GM12878 (cell line): ENCODE measurements around the gene PTPRM. TPM values are rescaled to one million over a fixed set of nuclear protein-coding genes. Genes with fewer than 3 reads are reported as not detected.

Experiments
- ATAC-seq: fragments of 200-7000 bp; cut with Tn5 transposase; 3 replicates; pipeline ENCODE4 v1.9.1; 2020; ENCODE audit warnings: mild to moderate bottlenecking, moderate library complexity
- BruUV-seq: library from RNA; stranded (reverse); fragments of 400-500 nt; replicated peaks from 2 replicates; lab custom pipeline; 2021; lab: Mats Ljungman, UMichigan
- CTCF ChIA-PET: fragments of 300-600 bp; sonication (Branson Sonifier 250); formaldehyde crosslinking; extraction: SDS; loops from one replicate; lab custom pipeline; 2021; ENCODE audit warnings: inconsistent platforms; lab: Yijun Ruan, JAX
- POLR2A ChIA-PET: fragments of 350-600 bp; formaldehyde crosslinking; extraction: SDS; loops from one replicate; lab custom pipeline; 2021; ENCODE audit warnings: inconsistent platforms; lab: Charles Lee
- RAD21 ChIA-PET: fragments of 300-600 bp; sonication (Branson Sonifier 250); formaldehyde crosslinking; loops from one replicate; lab custom pipeline; 2023; ENCODE audit warnings: antibody characterized with exemption; ENCODE audit not compliant: unreplicated experiment; lab: Charles Lee
- SMC1A ChIA-PET: fragments of 300-600 bp; sonication (Branson Sonifier 250); formaldehyde crosslinking; loops from one replicate; lab custom pipeline; 2023; ENCODE audit not compliant: unreplicated experiment, uncharacterized antibody; lab: Charles Lee
- DNase-seq: peaks from one replicate; pipeline ENCODE4 v3.0.0-alpha.2; 2011; ENCODE audit warnings: low read depth, low spot score
- FAIRE-seq: peaks from 3 replicates; lab custom pipeline; 2011; peaks lifted over from hg19 to GRCh38; lab: Jason Lieb, UNC
- H2AFZ ChIP-seq: 2 replicates; pipeline ENCODE4 v1.6.0; 2011; ENCODE audit warnings: low read depth, low read length, control low read depth; ENCODE audit not compliant: control insufficient read depth
- H3K27ac ChIP-seq: 2 replicates; pipeline ENCODE4 v1.5.1; 2011; ENCODE audit warnings: control low read depth; ENCODE audit not compliant: control insufficient read depth, insufficient read depth
- H3K27me3 ChIP-seq, 2 experiments: replicated peaks in 1 of 2; 2 replicates each; pipeline versions ENCODE4 v1.6.0 to v1.6.1; 2011; ENCODE audit warnings: low read length in 1 of 2; ENCODE audit not compliant: control insufficient read depth in 2 of 2, insufficient read depth in 2 of 2
- H3K36me3 ChIP-seq, 2 experiments: 2 replicates each; pipeline ENCODE4 v1.5.1; 2011; ENCODE audit warnings: low read length in 1 of 2; ENCODE audit not compliant: control insufficient read depth in 2 of 2, insufficient read depth in 2 of 2
- H3K4me1 ChIP-seq: 2 replicates; pipeline ENCODE4 v1.6.1; 2011; ENCODE audit warnings: mild to moderate bottlenecking, low read length, moderate library complexity, mixed read lengths; ENCODE audit not compliant: control insufficient read depth, insufficient read depth
- H3K4me2 ChIP-seq: 2 replicates; pipeline ENCODE4 v1.6.0; 2011; ENCODE audit warnings: control low read depth; ENCODE audit not compliant: control insufficient read depth, insufficient read depth
- H3K4me3 ChIP-seq: fragments of 200-600 bp; sonication (generic); 2 replicates; pipeline ENCODE4 v1.5.1; 2016
- H3K79me2 ChIP-seq: 2 replicates; pipeline ENCODE4 v1.6.0; 2011; ENCODE audit warnings: low read length; ENCODE audit not compliant: control insufficient read depth, insufficient read depth
- H3K9ac ChIP-seq: 2 replicates; pipeline ENCODE4 v1.8.0; 2011; ENCODE audit warnings: low read length, control low read depth, mixed read lengths; ENCODE audit not compliant: control insufficient read depth, insufficient read depth
- H3K9me3 ChIP-seq: replicated peaks from 3 replicates; pipeline ENCODE4 v1.5.1; 2011; ENCODE audit warnings: mild to moderate bottlenecking, low read length; ENCODE audit not compliant: control insufficient read depth, insufficient read depth
- H4K20me1 ChIP-seq: 2 replicates; pipeline ENCODE4 v1.6.0; 2011; ENCODE audit not compliant: control insufficient read depth, insufficient read depth
- ASH2L ChIP-seq: fragments of 300-600, 200-600 bp; sonication (generic); IDR thresholded peaks from 2 replicates; pipeline ENCODE4 v1.6.1; 2017; ENCODE audit warnings: low read depth, mild to moderate bottlenecking, borderline replicate concordance
- EED ChIP-seq: sonication (generic); IDR thresholded peaks from 2 replicates; pipeline ENCODE4 v1.6.1; 2016; ENCODE audit warnings: antibody characterized with exemption, low read depth
- KDM1A ChIP-seq: fragments of 200-600 bp; sonication (generic); IDR thresholded peaks from 2 replicates; pipeline ENCODE4 v1.6.1; 2016; ENCODE audit warnings: borderline replicate concordance
- RB1 ChIP-seq: fragments of 450-650 bp; formaldehyde crosslinking; IDR thresholded peaks from 2 replicates; pipeline ENCODE4 v1.6.1; 2017; ENCODE audit warnings: mild to moderate bottlenecking, borderline replicate concordance
- RFX5 ChIP-seq: IDR thresholded peaks from 2 replicates; pipeline ENCODE4 v1.6.1; 2011; ENCODE audit warnings: low read depth, low read length, improper control_type of control experiment
- SIN3A ChIP-seq: IDR thresholded peaks from 2 replicates; pipeline ENCODE4 v1.6.1; 2012; ENCODE audit warnings: low read depth, low read length, improper control_type of control experiment
- SREBF2 ChIP-seq: IDR thresholded peaks from 2 replicates; pipeline ENCODE4 v1.6.1; 2012; ENCODE audit warnings: mild to moderate bottlenecking, low read length
- ZNF24 ChIP-seq: fragments of 450-650 bp; IDR thresholded peaks from 2 replicates; pipeline ENCODE4 v1.6.1; 2017; ENCODE audit warnings: antibody characterized with exemption, mild to moderate bottlenecking
- WGBS: methylation state at CpG from one replicate; pipeline ENCODE4 v1.1.6; 2016; ENCODE audit warnings: low lambda C conversion rate; ENCODE audit not compliant: insufficient replicate concordance, insufficient coverage; ENCODE audit errors: missing lambda C conversion rate; 5-methylcytosine and 5-hydroxymethylcytosine counted together
- in situ Hi-C: fragments of 300-500 bp; cut with MboI; formaldehyde crosslinking; loops from 9 replicates; pipeline ENCODE4 v1.14.3; 2018; ENCODE audit warnings: mixed read lengths
- intact Hi-C: fragments of 100-400 bp; cut with micrococcal nuclease; formaldehyde crosslinking; loops from one replicate; pipeline ENCODE4 v1.14.2; 2022; ENCODE audit not compliant: unreplicated experiment
- polyA plus RNA-seq, 11 experiments: library from polyadenylated mRNA; depleted of rRNA in 4 of 11; unstranded in 6 of 11; stranded (reverse) in 5 of 11; fragments of >200 nt; fragmentation: Nextera tagmentation in 4 of 11; fragmentation: Illumina TruSeq in 1 of 11; extraction: Ambion mirVana in 4 of 11; extraction: Trizol in 1 of 11; gene quantifications; 1 replicate in 1 of 11; 2 replicates in 10 of 11; pipeline versions ENCODE4 v1.2.1 to v1.2.3, GENCODE V29; 2011 to 2016; ENCODE audit warnings: inconsistent platforms in 2 of 11, missing spikeins in 2 of 11, low read depth in 1 of 11
- total RNA-seq, 4 experiments: library from RNA; depleted of rRNA in 3 of 4; stranded (reverse); fragments of >200 nt in 3 of 4; fragmentation: Illumina TruSeq in 1 of 4; extraction: Trizol in 1 of 4; gene quantifications; 2 replicates each; pipeline versions ENCODE4 v1.2.1 to v1.2.3, GENCODE V29; 2013 to 2021
- TF ChIP-seq, protein P1 (sequence below): fragments of 450-650 bp; IDR thresholded peaks from 2 replicates; pipeline ENCODE4 v1.6.1; 2017; ENCODE audit warnings: borderline replicate concordance
- TF ChIP-seq, protein P2 (sequence below): fragments of 450-650 bp; IDR thresholded peaks from 2 replicates; pipeline ENCODE4 v1.6.1; 2016; ENCODE audit warnings: mild to moderate bottlenecking, moderate library complexity, borderline replicate concordance
- TF ChIP-seq, protein P3 (sequence below): fragments of 150-350 bp; IDR thresholded peaks from 2 replicates; pipeline ENCODE4 v1.6.1; 2014; ENCODE audit warnings: mild to moderate bottlenecking, low read depth, low read length

PTPRM gene
- total and polyA plus RNA-seq, 10 of the 15 experiments (the other 5 are each of a cell fraction or from before 2014, with no cell fraction given) = 0.07 to 22.6 (median 0.60) TPM

DNA sequence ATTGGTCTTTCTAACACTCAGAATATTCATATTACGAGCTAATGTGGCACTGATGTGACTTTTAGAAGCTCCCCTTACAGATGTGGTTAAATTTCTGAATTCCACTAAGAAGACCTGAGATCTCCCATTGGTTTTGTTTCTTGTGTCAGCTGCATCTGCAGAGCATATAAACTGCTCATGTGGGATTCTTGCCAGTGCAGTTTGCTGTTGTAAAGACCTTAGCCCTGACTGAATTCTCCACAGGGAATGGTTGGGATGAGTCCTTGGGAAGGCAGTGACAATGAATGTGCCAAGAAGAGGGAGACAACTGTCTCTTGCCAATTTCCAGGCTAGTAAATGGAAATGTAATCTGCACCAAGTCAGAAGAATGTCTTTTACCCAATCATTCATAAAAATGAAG lies 94.1 kb downstream of the PTPRM start:
- Histone ChIP-seq H3K4me1 (no peaks in the 10 kb centered on the region), H4K20me1 (no peaks in the 10 kb centered on the region), H3K9ac (no peak overlapping the region), H3K36me3 (no peaks in the 10 kb centered on the region), H3K9me3 (no peaks in the 10 kb centered on the region), H2AFZ (no peak overlapping the region)
- FAIRE-seq = no peak
- BruUV-seq = no TSS peak
- ChIA-PET RAD21 (no interaction called here), SMC1A (no interaction called here), CTCF (interaction anchor here (0.6 kb wide), 1 partner anchor 94 kb away, joined by 3 read pairs; the partner anchor contains the start of gene PTPRM)
- intact Hi-C loops (no loop called here), in situ Hi-C loops (no loop called here)
- TF ChIP-seq RFX5 (no peak), ZNF24 (no peak)
- TF ChIP-seq, all 136 proteins: peak for 0
- no peak overlapping the region for H3K27ac ChIP-seq
- no peaks in the 10 kb centered on the region for H3K79me2 ChIP-seq
- H3K4me3 ChIP-seq = no peak overlapping the region
- POLR2A ChIA-PET = no interaction called here
- no peak overlapping the region for H3K4me2 ChIP-seq
- 0% methylated on average over 1 of the region's 1 CpG for WGBS
- DNase-seq = no peak
- no peak for ATAC-seq
- 0 out of 4 replicates have a peak, but pooled peaks cover 0 to 1% of the 10 kb centered on the region in 2 experiments for H3K27me3 ChIP-seq

DNA sequence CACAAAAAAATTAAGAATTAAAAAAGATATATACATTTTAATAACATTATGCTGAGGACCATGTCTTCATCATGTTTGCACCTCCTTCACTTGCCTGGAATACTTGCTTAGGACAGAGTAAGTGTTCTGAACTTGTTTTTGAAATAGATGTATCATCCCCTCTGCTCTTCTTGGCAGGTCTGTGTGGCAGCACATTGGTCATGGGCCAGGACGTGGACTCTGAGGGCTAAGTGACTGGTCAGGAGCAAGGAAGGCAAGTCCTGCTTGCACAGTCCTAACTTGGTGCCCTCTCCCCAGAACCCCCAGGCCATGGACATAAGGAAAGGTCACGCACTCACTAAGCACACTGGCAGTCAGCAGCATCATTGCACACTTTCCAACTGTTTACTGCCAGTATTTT lies 95.8 kb downstream of the PTPRM start:
- H3K27ac ChIP-seq = no peak overlapping the region
- intact Hi-C loops = no loop called here
- FAIRE-seq (no peak), ATAC-seq (no peak), DNase-seq (no peak)
- BruUV-seq = no TSS peak
- CTCF ChIA-PET = no interaction called here
- no peaks in the 10 kb centered on the region for H3K9me3 ChIP-seq
- POLR2A ChIA-PET = no interaction called here
- H3K79me2 ChIP-seq = no peaks in the 10 kb centered on the region
- no peaks in the 10 kb centered on the region for H3K4me1 ChIP-seq
- in situ Hi-C loops = no loop called here
- no peak overlapping the region for H3K9ac ChIP-seq
- SMC1A ChIA-PET = no interaction called here
- 5% methylated on average over 2 of the region's 2 CpGs for WGBS
- no peak overlapping the region for H3K4me3 ChIP-seq
- RAD21 ChIA-PET = no interaction called here
- H3K4me2 ChIP-seq = no peak overlapping the region
- H3K36me3 ChIP-seq = no peaks in the 10 kb centered on the region
- H4K20me1 ChIP-seq = no peaks in the 10 kb centered on the region
- no peaks in the 10 kb centered on the region for H3K27me3 ChIP-seq
- no peak overlapping the region for H2AFZ ChIP-seq
- TF ChIP-seq KDM1A (no peak), ASH2L (no peak), SIN3A (no peak), EED (no peak), SREBF2 (no peak), ZNF24 (no peak), RB1 (no peak)
- TF ChIP-seq, protein P1, sequence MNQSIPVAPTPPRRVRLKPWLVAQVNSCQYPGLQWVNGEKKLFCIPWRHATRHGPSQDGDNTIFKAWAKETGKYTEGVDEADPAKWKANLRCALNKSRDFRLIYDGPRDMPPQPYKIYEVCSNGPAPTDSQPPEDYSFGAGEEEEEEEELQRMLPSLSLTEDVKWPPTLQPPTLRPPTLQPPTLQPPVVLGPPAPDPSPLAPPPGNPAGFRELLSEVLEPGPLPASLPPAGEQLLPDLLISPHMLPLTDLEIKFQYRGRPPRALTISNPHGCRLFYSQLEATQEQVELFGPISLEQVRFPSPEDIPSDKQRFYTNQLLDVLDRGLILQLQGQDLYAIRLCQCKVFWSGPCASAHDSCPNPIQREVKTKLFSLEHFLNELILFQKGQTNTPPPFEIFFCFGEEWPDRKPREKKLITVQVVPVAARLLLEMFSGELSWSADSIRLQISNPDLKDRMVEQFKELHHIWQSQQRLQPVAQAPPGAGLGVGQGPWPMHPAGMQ = no peak
- TF ChIP-seq, protein P2, sequence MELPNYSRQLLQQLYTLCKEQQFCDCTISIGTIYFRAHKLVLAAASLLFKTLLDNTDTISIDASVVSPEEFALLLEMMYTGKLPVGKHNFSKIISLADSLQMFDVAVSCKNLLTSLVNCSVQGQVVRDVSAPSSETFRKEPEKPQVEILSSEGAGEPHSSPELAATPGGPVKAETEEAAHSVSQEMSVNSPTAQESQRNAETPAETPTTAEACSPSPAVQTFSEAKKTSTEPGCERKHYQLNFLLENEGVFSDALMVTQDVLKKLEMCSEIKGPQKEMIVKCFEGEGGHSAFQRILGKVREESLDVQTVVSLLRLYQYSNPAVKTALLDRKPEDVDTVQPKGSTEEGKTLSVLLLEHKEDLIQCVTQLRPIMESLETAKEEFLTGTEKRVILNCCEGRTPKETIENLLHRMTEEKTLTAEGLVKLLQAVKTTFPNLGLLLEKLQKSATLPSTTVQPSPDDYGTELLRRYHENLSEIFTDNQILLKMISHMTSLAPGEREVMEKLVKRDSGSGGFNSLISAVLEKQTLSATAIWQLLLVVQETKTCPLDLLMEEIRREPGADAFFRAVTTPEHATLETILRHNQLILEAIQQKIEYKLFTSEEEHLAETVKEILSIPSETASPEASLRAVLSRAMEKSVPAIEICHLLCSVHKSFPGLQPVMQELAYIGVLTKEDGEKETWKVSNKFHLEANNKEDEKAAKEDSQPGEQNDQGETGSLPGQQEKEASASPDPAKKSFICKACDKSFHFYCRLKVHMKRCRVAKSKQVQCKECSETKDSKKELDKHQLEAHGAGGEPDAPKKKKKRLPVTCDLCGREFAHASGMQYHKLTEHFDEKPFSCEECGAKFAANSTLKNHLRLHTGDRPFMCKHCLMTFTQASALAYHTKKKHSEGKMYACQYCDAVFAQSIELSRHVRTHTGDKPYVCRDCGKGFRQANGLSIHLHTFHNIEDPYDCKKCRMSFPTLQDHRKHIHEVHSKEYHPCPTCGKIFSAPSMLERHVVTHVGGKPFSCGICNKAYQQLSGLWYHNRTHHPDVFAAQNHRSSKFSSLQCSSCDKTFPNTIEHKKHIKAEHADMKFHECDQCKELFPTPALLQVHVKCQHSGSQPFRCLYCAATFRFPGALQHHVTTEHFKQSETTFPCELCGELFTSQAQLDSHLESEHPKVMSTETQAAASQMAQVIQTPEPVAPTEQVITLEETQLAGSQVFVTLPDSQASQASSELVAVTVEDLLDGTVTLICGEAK = no peak
- TF ChIP-seq, protein P3, sequence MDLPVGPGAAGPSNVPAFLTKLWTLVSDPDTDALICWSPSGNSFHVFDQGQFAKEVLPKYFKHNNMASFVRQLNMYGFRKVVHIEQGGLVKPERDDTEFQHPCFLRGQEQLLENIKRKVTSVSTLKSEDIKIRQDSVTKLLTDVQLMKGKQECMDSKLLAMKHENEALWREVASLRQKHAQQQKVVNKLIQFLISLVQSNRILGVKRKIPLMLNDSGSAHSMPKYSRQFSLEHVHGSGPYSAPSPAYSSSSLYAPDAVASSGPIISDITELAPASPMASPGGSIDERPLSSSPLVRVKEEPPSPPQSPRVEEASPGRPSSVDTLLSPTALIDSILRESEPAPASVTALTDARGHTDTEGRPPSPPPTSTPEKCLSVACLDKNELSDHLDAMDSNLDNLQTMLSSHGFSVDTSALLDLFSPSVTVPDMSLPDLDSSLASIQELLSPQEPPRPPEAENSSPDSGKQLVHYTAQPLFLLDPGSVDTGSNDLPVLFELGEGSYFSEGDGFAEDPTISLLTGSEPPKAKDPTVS = no peak
